ENCODE data around the gene SATL1. TPM values are rescaled to one million over a fixed set of nuclear protein-coding genes. Genes with fewer than 3 reads are reported as not detected.
A peak's percentile ranks its signal among the peaks of the same experiment; 100 is the strongest.

SATL1 gene
- total and polyA plus RNA-seq, 12 donors: 0.09 to 2.1 (median 0.61) TPM; not detected in 1

DNA sequence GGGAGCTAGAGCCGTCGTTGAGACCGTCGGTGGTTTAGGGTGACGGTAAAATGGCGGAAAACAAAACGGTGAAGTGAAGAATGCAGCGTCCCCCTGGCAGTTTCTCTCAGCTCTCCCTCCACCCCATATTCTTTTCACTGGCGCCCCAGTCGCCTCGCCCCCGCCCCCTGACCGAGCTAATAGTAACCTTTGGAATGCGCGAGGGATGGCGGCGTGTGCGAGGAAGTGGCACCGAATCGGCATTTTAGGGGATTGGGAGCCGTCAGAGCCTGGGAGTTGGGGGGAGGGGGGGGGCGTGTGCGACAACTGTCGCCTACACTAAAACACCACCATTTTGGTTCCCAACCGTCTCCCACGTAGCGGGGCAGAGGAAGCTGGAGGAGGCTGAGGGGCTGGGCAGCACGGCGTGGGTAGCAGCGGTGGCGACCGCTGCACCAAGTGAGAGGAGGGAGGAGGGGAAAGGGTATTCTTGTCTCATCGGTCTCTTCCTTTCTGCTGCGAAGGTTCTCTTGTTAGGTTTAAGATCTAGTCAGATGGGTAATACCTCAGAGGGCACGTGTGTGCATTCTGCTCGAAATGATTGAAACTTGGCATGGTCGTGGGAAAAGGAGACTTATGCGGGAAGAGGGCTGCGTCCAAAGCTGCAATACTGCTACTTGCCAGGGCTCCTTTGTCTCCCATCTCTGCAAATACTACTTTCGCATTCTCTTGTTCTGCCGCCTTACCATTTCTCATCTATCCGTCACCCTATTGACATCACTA is 1.1 kb upstream of the SATL1 start:
- intact Hi-C loops (cut with DNase I): no loop called here
- H3K4me3 ChIP-seq: peak overlapping the region in 3 of 4 donors; percentile 34 to 54 (median 40)
- no peaks in the 10 kb centered on the region for H3K36me3 ChIP-seq (replicated peaks in 1 of 2)
- no peaks in the 10 kb centered on the region for H3K27me3 ChIP-seq
- WGBS, 4 donors: 0 to 35% (median 13%) methylated on average over 11 to 42 of the region's 42 CpGs
- H3K4me1 ChIP-seq (replicated peaks in 1 of 2): no peaks in the 10 kb centered on the region
- no peak for TF ChIP-seq POLR2A (IDR thresholded peaks at IDR 0.05)
- TF ChIP-seq, protein P1, sequence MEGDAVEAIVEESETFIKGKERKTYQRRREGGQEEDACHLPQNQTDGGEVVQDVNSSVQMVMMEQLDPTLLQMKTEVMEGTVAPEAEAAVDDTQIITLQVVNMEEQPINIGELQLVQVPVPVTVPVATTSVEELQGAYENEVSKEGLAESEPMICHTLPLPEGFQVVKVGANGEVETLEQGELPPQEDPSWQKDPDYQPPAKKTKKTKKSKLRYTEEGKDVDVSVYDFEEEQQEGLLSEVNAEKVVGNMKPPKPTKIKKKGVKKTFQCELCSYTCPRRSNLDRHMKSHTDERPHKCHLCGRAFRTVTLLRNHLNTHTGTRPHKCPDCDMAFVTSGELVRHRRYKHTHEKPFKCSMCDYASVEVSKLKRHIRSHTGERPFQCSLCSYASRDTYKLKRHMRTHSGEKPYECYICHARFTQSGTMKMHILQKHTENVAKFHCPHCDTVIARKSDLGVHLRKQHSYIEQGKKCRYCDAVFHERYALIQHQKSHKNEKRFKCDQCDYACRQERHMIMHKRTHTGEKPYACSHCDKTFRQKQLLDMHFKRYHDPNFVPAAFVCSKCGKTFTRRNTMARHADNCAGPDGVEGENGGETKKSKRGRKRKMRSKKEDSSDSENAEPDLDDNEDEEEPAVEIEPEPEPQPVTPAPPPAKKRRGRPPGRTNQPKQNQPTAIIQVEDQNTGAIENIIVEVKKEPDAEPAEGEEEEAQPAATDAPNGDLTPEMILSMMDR (IDR thresholded peaks at IDR 0.05): no peak
- DNase-seq: peak in 5 of 7 donors; percentile 5 to 24 (median 17)
- no peaks in the 10 kb centered on the region for H3K9me3 ChIP-seq (replicated peaks in 1 of 3)
- H3K27ac ChIP-seq: peak overlapping the region in 4 of 5 donors; percentile 62 to 80 (median 70)

DNA sequence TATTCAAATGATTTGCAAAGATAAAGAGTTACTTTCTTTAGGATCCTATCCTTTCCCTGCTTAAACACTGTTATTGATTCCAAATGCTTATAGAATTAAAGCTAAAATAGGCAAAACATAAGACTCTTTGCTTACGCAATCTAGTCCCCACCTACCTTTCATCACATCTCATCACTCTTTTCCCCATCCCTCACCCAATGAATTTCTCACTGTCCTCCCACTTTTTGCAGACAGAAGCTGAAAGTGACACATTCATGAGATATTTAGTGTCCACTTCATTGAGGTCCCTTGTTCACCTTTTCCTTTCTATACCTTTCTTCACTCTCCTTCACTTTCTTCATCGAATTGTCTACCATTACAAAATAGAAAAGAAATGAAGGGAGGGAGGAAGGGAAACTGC is 424 bp downstream of the SATL1 start:
- TF ChIP-seq POLR2A (IDR thresholded peaks at IDR 0.05): no peak
- TF ChIP-seq, protein P1 (IDR thresholded peaks at IDR 0.05): no peak
- Histone ChIP-seq H3K4me3 (peak overlapping the region in 2 of 4 donors; percentile 34 to 54), H3K36me3 (replicated peaks in 1 of 2) (no peaks in the 10 kb centered on the region), H3K4me1 (replicated peaks in 1 of 2) (no peaks in the 10 kb centered on the region), H3K9me3 (replicated peaks in 1 of 3) (no peaks in the 10 kb centered on the region), H3K27ac (peak overlapping the region in 2 of 5 donors; percentile 75 to 80), H3K27me3 (no peaks in the 10 kb centered on the region)
- WGBS, 4 donors: 17 to 53% (median 33%) methylated on average over 2 of the region's 2 CpGs
- DNase-seq: no peak
- intact Hi-C loops (cut with DNase I): no loop called here

DNA sequence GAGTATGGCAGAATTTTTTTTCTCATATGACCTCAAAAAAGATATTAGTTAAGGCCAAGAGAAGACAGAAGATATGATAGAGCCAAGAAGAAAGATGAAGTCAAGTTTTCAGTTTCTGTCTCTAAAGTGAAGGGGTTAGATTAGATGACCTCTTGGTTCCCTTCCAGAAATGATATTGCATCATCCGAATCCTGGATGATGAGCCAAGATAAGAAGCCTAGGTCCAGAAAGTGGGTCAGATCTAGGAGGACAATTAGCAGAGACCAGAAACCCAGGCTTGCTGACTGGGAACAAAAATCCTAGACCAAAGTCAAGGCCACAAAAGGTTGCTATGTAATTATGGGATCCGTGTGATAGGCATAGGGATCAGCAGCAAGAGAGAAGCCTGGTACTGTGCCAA is 20.2 kb downstream of the SATL1 start:
- no peaks in the 10 kb centered on the region for H3K36me3 ChIP-seq (replicated peaks in 1 of 2)
- H3K4me3 ChIP-seq: no peak overlapping the region
- H3K9me3 ChIP-seq (replicated peaks in 1 of 3): no peaks in the 10 kb centered on the region
- H3K27ac ChIP-seq: no peak overlapping the region
- intact Hi-C loops (cut with DNase I): no loop called here
- DNase-seq: peak in 3 of 7 donors; percentile 16 to 30 (median 25)
- TF ChIP-seq, protein P1 (IDR thresholded peaks at IDR 0.05): no peak
- no peaks in the 10 kb centered on the region for H3K27me3 ChIP-seq
- WGBS, 4 donors: 6 to 34% (median 25%) methylated on average over 2 of the region's 2 CpGs
- no peaks in the 10 kb centered on the region for H3K4me1 ChIP-seq (replicated peaks in 1 of 2)

DNA sequence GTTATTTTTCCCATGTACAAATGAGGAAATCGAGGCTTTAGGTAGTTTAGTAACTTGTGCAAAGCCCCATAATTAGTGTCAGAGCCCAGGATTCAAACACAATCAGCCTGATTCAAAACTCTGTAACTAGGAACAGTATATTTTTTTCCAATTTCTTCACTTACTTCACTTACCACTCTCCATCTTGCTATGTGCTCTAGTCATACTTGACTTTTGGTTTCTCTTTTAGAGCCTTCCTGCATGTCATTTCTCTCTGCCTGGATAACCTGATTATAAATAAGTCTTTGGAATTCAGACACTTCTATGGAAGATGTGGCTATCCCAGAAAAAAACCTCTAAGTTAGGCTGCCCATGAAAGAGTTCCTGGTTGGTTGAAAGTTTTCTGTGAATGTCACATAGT is 22.2 kb downstream of the SATL1 start:
- peaks cover 3% of the 10 kb centered on the region for H3K27me3 ChIP-seq
- H3K27ac ChIP-seq: no peak overlapping the region
- no peaks in the 10 kb centered on the region for H3K36me3 ChIP-seq (replicated peaks in 1 of 2)
- H3K4me3 ChIP-seq: no peak overlapping the region
- DNase-seq: no peak
- intact Hi-C loops (cut with DNase I): no loop called here
- no peaks in the 10 kb centered on the region for H3K4me1 ChIP-seq (replicated peaks in 1 of 2)
- TF ChIP-seq, protein P1 (IDR thresholded peaks at IDR 0.05): no peak
- no peak for TF ChIP-seq POLR2A (IDR thresholded peaks at IDR 0.05)
- WGBS, 4 donors: 33 to 88% (median 62%) methylated on average over 1 of the region's 1 CpG
- no peaks in the 10 kb centered on the region for H3K9me3 ChIP-seq (replicated peaks in 1 of 3)

Measured in adrenal gland (tissue), 12 donors.